Lung microvascular endothelial cell (primary cell): Measurements from ENCODE around the gene SCRN3. TPM values are rescaled to one million over a fixed set of nuclear protein-coding genes. Genes with fewer than 3 reads are reported as not detected.
"Not testable (repeated sequence)": the region's sequence is repeated elsewhere in the genome, so short reads cannot be mapped to it uniquely, and the experiment has no call there.

ENCODE experiments used
- DNase-seq, 2 donors: peaks; one replicate each; pipeline versions ENCODE4 v3.0.0 to v3.0.0-alpha.2; 2010; ENCODE audit warnings: low read depth in 2 of 2
- total RNA-seq: library from RNA; depleted of rRNA; stranded (reverse); fragments of >200 nt; gene quantifications from 2 replicates; pipeline ENCODE4 v1.2.1, GENCODE V29; 2014

Gene SCRN3
- total RNA-seq, 1 donor from 2014 or later, result 13.7 TPM

GRCh38 chr2:174403628-174404027, 8.1 kb downstream of the SCRN3 start:
- no peak for DNase-seq

GRCh38 chr2:174410039-174410438, 14.5 kb downstream of the SCRN3 start:
- not testable (repeated sequence) for DNase-seq

- no peak for DNase-seq
These were observed 16.7 kb downstream of the SCRN3 start for GRCh38 chr2:174412256-174412655.

- no peak for DNase-seq
These were observed 32.7 kb downstream of the SCRN3 start for GRCh38 chr2:174428214-174428613.

GRCh38 chr2:174430066-174430465, 34.5 kb downstream of the SCRN3 start:
- no peak for DNase-seq

- no peak for DNase-seq
These were observed 36.4 kb downstream of the SCRN3 start for GRCh38 chr2:174431902-174432301.

GRCh38 chr2:174436351-174436750, 40.8 kb downstream of the SCRN3 start:
- peak; percentile 22 to 39 for DNase-seq

GRCh38 chr2:174438146-174438886, 42.8 kb downstream of the SCRN3 start:
- DNase-seq, result peak in 1 of 2 donors; percentile 71

GRCh38 chr2:174439323-174439722, 43.8 kb downstream of the SCRN3 start:
- no peak for DNase-seq

- no peak for DNase-seq
These were observed 44.4 kb downstream of the SCRN3 start for GRCh38 chr2:174439950-174440349.

- peak; percentile 56 to 62 for DNase-seq
These were observed 47.3 kb downstream of the SCRN3 start for GRCh38 chr2:174442546-174443510.

- no peak for DNase-seq
These were observed 49.2 kb downstream of the SCRN3 start for GRCh38 chr2:174444761-174445160.

- peak in 1 of 2 donors; percentile 12 for DNase-seq
These were observed 49.7 kb downstream of the SCRN3 start for GRCh38 chr2:174445248-174445647.

- no peak for DNase-seq
These were observed 51.0 kb downstream of the SCRN3 start for GRCh38 chr2:174446531-174446930.

- DNase-seq, result no peak
These were observed 53.5 kb downstream of the SCRN3 start for GRCh38 chr2:174449033-174449432.

- DNase-seq, result peak in 1 of 2 donors; percentile 48
These were observed 54.7 kb downstream of the SCRN3 start for GRCh38 chr2:174450021-174450816.

- DNase-seq, result no peak
These were observed 59.0 kb downstream of the SCRN3 start for GRCh38 chr2:174454566-174454965.

- DNase-seq, result no peak
These were observed 65.7 kb downstream of the SCRN3 start for GRCh38 chr2:174461221-174461620.

GRCh38 chr2:174465327-174465726, 69.8 kb downstream of the SCRN3 start:
- peak in 1 of 2 donors; percentile 6 for DNase-seq

GRCh38 chr2:174473796-174474195, 78.3 kb downstream of the SCRN3 start:
- DNase-seq, result no peak

GRCh38 chr2:174477759-174478158, 82.2 kb downstream of the SCRN3 start:
- DNase-seq, result no peak
